OCI-LY1 (cell line): ENCODE data around the gene RPL27.

Experiments
- H2AFZ ChIP-seq: fragments of 200-600 bp; sonication (generic), shearing (Covaris generic); 2 replicates; pipeline ENCODE4 v1.6.0; 2014; ENCODE audit warnings: antibody characterized with exemption, mild to moderate bottlenecking, low read length
- H3F3A ChIP-seq: fragments of 200-600 bp; sonication (generic), shearing (Covaris generic); 2 replicates; pipeline ENCODE4 v1.6.0; 2014; ENCODE audit warnings: mild to moderate bottlenecking, antibody characterized with exemption, low read length, moderate library complexity; ENCODE audit not compliant: insufficient read depth
- H3K27ac ChIP-seq: fragments of 200-600 bp; sonication (generic); 2 replicates; pipeline ENCODE4 v1.5.1; 2014; ENCODE audit warnings: low read length, mixed run types, mild to moderate bottlenecking, low read depth; ENCODE audit not compliant: poor library complexity, severe bottlenecking
- H3K27me3 ChIP-seq: fragments of 200-600 bp; sonication (generic); 2 replicates; pipeline ENCODE4 v1.6.0; 2014; ENCODE audit warnings: antibody characterized with exemption, mild to moderate bottlenecking, low read length, moderate library complexity; ENCODE audit not compliant: insufficient read depth
- H3K36me3 ChIP-seq: fragments of 200-600 bp; sonication (generic); 2 replicates; pipeline ENCODE4 v1.6.1; 2014; ENCODE audit warnings: mild to moderate bottlenecking, antibody characterized with exemption, low read length, moderate library complexity, mixed read lengths; ENCODE audit not compliant: insufficient read depth
- H3K4me1 ChIP-seq: fragments of 200-600 bp; sonication (generic); 2 replicates; pipeline ENCODE4 v1.5.1; 2014; ENCODE audit warnings: mild to moderate bottlenecking, low read length, moderate library complexity; ENCODE audit not compliant: insufficient read depth, severe bottlenecking
- H3K4me2 ChIP-seq: fragments of 200-600 bp; sonication (generic), shearing (Covaris generic); 2 replicates; pipeline ENCODE4 v1.6.1; 2014; ENCODE audit warnings: low read length
- H3K4me3 ChIP-seq: fragments of 200-600 bp; sonication (generic); 2 replicates; pipeline ENCODE4 v1.5.1; 2014; ENCODE audit warnings: low read length, low read depth, mild to moderate bottlenecking, mixed read lengths; ENCODE audit not compliant: poor library complexity, severe bottlenecking
- H3K79me2 ChIP-seq: fragments of 200-600 bp; shearing (Covaris generic); 2 replicates; pipeline ENCODE4 v1.6.1; 2016; ENCODE audit warnings: mixed run types, low read length, mixed read lengths; ENCODE audit not compliant: insufficient read depth
- H3K9ac ChIP-seq: fragments of 200-600 bp; sonication (generic), shearing (Covaris generic); 2 replicates; pipeline ENCODE4 v1.6.1; 2014; ENCODE audit warnings: mild to moderate bottlenecking, low read length, mixed read lengths
- H3K9me2 ChIP-seq: fragments of 200-600 bp; sonication (generic), shearing (Covaris generic); 2 replicates; pipeline ENCODE4 v1.6.1; 2014; ENCODE audit warnings: low read depth, mild to moderate bottlenecking, low read length, mixed read lengths
- H3K9me3 ChIP-seq: fragments of 200-600 bp; shearing (Covaris generic); 2 replicates; pipeline ENCODE4 v1.6.1; 2014; ENCODE audit warnings: low read length, mixed read lengths
- H4K20me1 ChIP-seq: fragments of 200-600 bp; sonication (generic), shearing (Covaris generic); 2 replicates; pipeline ENCODE4 v1.6.0; 2016; ENCODE audit warnings: mild to moderate bottlenecking, low read length; ENCODE audit not compliant: insufficient read depth
- CTCF ChIP-seq: fragments of 200-600 bp; sonication (generic), shearing (Covaris generic); IDR thresholded peaks from 2 replicates; pipeline ENCODE4 v1.5.1; 2017; ENCODE audit warnings: mild to moderate bottlenecking, antibody characterized with exemption, low read length, moderate library complexity, mixed read lengths
- EZH2 ChIP-seq: fragments of 200-600 bp; sonication (generic), shearing (Covaris generic); IDR thresholded peaks from 2 replicates; pipeline ENCODE4 v1.8.0; 2017; ENCODE audit warnings: borderline replicate concordance, mixed run types, mild to moderate bottlenecking, antibody characterized with exemption, low read length, moderate library complexity, mixed read lengths

The RPL27 gene

GRCh38 chr17:43018008-43018853, 20.0 kb downstream of the RPL27 start:
- no peak for TF ChIP-seq CTCF
- no peaks in the 10 kb centered on the region for H4K20me1 ChIP-seq
- H2AFZ ChIP-seq = no peak overlapping the region
- H3K9me2 ChIP-seq = no peaks in the 10 kb centered on the region
- H3K4me2 ChIP-seq = no peak overlapping the region
- peaks cover 16% of the 10 kb centered on the region for H3K4me1 ChIP-seq
- no peaks in the 10 kb centered on the region for H3K27me3 ChIP-seq
- H3K79me2 ChIP-seq = no peaks in the 10 kb centered on the region
- no peak overlapping the region for H3K4me3 ChIP-seq
- H3K9me3 ChIP-seq = no peaks in the 10 kb centered on the region
- no peaks in the 10 kb centered on the region for H3F3A ChIP-seq
- no peak overlapping the region for H3K9ac ChIP-seq
- H3K36me3 ChIP-seq = peaks cover 7% of the 10 kb centered on the region; the same call in 1 of the 2 replicates
- H3K27ac ChIP-seq = no peak overlapping the region

DNA sequence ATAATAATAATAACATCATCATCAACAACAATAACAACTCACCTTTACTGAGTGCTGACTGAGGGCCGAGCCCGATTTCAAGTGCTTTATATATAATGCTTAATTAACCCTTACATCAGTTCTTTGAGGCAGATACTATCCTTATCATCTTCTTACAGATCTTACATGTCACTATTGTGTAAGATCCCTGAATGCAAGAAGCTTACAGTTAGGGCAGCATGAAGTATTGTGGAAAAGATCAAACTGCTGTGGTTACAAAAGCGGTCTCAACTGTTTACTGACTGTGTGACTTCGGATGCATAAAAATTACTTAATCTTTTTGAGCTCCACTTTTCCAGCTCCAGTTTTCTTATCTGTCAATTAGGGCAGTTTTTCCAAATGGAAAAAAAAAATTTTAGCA, 20.7 kb downstream of the RPL27 start:
- no peaks in the 10 kb centered on the region for H3K9me3 ChIP-seq
- peaks cover 16% of the 10 kb centered on the region for H3K4me1 ChIP-seq
- no peak overlapping the region for H3K9ac ChIP-seq

GRCh38 chr17:43019418-43019817, 21.2 kb downstream of the RPL27 start:
- TF ChIP-seq CTCF (no peak), EZH2 (no peak)
- no peak overlapping the region for H3K27ac ChIP-seq
- H4K20me1 ChIP-seq = no peaks in the 10 kb centered on the region
- no peak overlapping the region for H2AFZ ChIP-seq
- H3F3A ChIP-seq = no peaks in the 10 kb centered on the region
- H3K9me2 ChIP-seq = no peaks in the 10 kb centered on the region
- no peaks in the 10 kb centered on the region for H3K79me2 ChIP-seq
- H3K4me2 ChIP-seq = no peak overlapping the region
- H3K9ac ChIP-seq = no peak overlapping the region
- H3K27me3 ChIP-seq = no peaks in the 10 kb centered on the region
- H3K4me3 ChIP-seq = no peak overlapping the region
- peaks cover 7% of the 10 kb centered on the region; the same call in 1 of the 2 replicates for H3K36me3 ChIP-seq
- no peaks in the 10 kb centered on the region for H3K9me3 ChIP-seq
- H3K4me1 ChIP-seq = peaks cover 19% of the 10 kb centered on the region

More for the DNA sequence above, 20.7 kb downstream of the RPL27 start:
- Histone ChIP-seq H3K4me3 (no peak overlapping the region), H3F3A (no peaks in the 10 kb centered on the region), H3K27ac (no peak overlapping the region), H2AFZ (no peak overlapping the region), H3K36me3 (peaks cover 7% of the 10 kb centered on the region; the same call in 1 of the 2 replicates), H4K20me1 (no peaks in the 10 kb centered on the region), H3K79me2 (no peaks in the 10 kb centered on the region), H3K9me2 (no peaks in the 10 kb centered on the region), H3K4me2 (no peak overlapping the region), H3K27me3 (no peaks in the 10 kb centered on the region)
- TF ChIP-seq CTCF (no peak), EZH2 (no peak)
